Activated CD8-positive, alpha-beta memory T cell treated with anti-CD3 and anti-CD28 coated beads, Interleukin-2, amount 50 U/mL, for 1 hour (primary cell): ENCODE data around the gene ACOD1.

Source experiments
- DNase-seq: peaks from one replicate; pipeline ENCODE4 v3.0.0-alpha.2; 2020; ENCODE audit errors: extremely low read depth

Gene ACOD1

GRCh38 chr13:76991796-76992547 lies 43.7 kb downstream of the ACOD1 start, which contains the start of gene CLN5:
TSS of gene CLN5 (plus strand) at chr13:76992081. CDS start at chr13:76992099, 18 bp downstream.
- peak; percentile 83 for DNase-seq

GRCh38 chr13:76992548-76993001 lies 44.3 kb downstream of the ACOD1 start:
- no peak for DNase-seq

DNA sequence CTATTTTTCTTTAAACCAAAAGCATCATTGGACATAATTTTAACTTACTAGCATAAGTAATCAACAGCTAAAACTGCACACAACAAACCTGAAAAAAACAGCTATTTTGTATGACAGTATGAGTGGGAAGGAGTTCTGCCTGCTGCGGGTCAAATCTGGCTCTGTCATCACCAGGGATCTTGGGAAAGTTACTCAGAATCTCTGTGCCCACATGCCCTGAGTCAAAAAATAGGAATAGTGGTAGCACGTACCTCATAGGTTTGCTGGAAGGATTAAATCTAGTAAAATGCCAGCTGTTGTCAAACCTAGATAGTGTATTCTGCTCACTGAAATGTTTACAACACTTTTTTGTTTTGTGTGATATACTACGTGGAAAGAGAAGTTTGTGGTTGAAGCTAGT lies 44.7 kb downstream of the ACOD1 start:
- no peak for DNase-seq

DNA sequence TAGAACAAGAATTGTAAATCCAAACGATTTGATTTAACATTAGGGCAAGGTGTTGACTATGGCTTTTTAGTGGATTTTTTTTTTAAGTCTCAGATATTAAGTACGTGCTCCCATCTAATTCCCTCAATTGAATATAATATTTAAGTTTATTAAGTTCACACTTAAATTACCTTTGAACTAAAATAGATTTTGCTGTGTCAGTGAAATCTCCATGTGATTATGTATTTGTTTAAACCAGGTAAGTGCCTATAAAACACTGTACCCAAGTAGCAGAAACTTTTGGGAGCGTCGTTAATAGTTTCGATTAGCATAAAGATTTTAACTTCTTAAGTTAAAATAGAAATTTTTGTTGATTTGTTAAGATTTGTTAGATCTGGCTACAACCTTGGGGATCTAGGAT lies 45.2 kb downstream of the ACOD1 start:
- DNase-seq = no peak

DNA sequence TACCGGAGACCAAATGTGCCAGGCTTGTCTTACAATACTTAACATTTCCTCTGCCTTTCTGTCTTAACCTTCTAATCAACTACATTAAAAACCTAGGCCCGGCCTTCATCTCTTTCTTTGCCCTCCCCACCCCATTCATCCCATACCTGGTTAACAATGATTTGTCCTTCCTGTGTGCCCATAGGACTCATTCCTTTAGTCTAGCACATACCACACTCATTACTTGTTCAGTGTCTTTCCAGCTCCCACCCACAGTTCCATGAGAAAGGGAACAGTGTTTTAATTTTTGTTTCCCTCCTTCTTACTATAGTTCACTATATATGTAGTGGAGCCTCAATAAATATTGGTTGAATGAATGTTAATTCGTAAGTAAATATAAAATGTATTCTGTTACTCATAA lies 46.0 kb downstream of the ACOD1 start:
- no peak for DNase-seq

DNA sequence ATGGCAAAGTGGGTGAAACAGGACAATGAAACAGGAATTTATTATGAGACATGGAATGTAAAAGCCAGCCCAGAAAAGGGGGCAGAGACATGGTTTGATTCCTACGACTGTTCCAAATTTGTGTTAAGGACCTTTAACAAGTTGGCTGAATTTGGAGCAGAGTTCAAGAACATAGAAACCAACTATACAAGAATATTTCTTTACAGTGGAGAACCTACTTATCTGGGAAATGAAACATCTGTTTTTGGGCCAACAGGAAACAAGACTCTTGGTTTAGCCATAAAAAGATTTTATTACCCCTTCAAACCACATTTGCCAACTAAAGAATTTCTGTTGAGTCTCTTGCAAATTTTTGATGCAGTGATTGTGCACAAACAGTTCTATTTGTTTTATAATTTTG lies 52.2 kb downstream of the ACOD1 start:
- no peak for DNase-seq

GRCh38 chr13:77001540-77001939 lies 53.2 kb downstream of the ACOD1 start:
- no peak for DNase-seq

DNA sequence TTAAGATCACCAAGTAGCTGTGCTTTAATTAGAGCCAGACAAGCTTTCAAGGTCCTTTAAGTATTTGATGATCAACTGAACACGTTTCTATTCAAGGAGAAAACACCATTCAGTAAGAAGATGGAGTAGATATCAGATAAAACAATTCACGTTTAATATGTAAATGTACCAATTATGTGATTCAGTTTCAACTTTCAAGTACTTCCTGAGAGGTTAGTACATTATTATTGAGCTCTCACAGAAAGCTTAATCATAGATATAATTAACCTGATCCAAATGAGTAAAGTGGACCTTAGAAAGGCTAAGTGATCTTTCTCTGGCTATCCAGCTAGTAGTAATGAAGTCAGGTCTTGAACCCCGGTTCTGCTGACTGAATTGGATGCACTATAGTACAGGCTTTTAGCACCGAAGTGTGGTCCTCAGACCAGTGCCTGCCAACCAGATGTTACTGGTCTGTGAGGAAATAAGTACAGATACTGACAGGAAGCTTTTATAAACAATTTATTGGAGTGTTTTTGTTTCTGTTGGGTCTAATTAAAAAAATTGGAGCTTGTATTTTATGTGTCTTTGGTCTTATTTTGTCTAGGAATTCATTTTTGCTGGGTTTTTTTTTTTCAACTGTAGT lies 53.8 kb downstream of the ACOD1 start:
- DNase-seq = no peak

- DNase-seq = no peak
Observed at GRCh38 chr13:77002590-77003190, 54.4 kb downstream of the ACOD1 start.
